NCI-H146 treated with DMSO at 0.1 percent for 48 hours (cell line): ENCODE results near the gene TMEM106C.
A peak's percentile ranks its signal among the peaks of the same experiment; 100 is the strongest.

Experiments used
- DNase-seq: peaks from one replicate; lab custom pipeline; 2025; ENCODE audit not compliant: unreplicated experiment; lab: John Stamatoyannopoulos, UW

The TMEM106C gene

DNA sequence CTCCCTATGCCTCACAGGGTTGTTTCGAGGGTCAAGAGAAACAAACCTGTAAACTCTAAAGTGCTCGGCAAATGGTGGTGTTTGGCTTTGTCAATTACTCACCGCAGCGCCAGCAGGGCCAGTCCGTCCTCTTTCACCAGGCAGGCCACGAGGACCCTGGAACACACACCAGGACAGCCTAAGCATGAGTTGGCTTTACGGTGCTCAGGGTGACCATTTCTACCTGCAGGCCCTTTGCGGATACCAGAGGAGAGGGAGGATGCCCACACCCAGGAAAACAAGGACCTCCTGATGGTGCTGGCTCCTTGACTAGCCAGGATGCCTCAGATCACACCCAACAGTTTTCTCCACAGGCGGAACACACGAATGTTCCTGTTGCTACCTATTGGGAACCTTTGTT, 29.4 kb downstream of the TMEM106C start:
- DNase-seq = no peak

DNA sequence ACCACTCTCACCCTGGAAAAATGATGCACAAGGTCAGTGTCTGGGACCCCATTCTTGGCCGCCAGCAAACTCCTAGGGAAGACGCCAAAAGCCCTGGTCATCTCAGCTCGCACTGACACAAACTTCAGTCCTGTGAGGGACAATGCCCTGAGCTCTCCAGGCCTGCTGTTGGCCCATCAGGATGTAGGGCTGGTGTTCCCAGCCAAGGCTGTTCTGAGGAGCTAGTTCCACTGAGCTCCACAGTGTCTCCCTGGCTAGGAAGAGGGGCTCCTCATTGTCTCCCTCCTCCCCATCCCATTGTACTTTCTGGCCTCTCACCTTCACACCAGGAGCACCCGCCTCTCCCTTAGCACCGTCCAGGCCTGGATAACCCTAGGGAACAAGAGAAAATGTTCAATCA, 30.1 kb downstream of the TMEM106C start:
- DNase-seq = no peak

DNA sequence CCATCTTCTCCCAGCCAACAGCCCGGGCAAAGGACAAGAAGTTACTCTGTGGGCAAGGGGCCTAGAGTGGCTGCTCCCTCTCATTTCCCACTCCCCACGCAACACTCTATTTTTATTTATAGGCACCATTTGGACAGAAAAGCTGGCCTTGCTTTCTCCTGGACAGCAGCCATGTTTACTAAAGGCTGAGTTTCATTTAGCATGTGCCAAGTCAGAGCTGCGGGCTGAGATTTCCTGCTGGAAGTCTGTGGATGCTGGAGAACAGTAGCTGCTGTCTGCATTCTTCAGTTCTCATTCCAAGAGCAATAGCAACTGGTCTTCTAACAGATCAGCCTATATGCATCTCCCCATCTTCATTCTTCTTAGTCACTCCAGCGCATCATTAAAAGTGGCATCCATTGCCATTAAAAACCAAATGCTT, 32.6 kb downstream of the TMEM106C start:
- DNase-seq = no peak

DNA sequence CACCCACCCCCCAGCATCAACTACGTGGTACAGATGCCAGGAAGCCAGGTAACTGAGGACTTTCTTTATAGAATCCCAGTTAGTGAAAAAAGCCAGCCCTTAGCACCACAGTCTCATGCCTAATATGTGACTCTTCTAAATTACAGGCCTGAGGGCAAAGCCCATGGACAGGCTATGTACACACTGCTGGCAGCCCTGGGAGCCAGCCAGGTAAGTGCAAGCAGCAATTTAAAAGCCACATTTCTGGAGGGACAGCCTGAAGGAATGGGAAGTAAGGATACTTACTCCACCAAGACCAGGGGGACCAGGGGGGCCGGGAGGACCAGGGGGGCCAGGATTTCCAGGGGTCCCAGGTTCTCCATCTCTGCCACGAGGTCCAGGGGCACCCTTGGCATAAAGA, 33.9 kb downstream of the TMEM106C start:
- DNase-seq = no peak

DNA sequence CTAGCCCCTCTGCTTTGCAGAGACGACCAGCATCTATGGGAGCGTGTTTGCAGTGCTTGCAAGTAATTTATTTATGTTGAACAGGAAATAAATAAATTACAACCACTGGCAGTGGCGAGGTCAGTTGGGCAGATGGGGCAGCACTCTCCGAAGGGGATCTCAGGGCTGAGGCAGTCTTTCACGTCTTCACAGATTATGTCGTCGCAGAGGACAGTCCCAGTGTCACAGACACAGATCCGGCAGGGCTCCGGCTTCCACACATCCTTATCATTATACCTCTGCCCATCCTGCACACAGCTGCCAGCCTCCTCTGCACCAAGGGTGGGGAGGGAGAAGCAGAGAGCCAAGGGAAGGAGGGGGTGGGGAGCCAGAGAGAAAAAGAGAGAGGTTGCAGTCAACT, 36.4 kb downstream of the TMEM106C start:
- no peak for DNase-seq

DNA sequence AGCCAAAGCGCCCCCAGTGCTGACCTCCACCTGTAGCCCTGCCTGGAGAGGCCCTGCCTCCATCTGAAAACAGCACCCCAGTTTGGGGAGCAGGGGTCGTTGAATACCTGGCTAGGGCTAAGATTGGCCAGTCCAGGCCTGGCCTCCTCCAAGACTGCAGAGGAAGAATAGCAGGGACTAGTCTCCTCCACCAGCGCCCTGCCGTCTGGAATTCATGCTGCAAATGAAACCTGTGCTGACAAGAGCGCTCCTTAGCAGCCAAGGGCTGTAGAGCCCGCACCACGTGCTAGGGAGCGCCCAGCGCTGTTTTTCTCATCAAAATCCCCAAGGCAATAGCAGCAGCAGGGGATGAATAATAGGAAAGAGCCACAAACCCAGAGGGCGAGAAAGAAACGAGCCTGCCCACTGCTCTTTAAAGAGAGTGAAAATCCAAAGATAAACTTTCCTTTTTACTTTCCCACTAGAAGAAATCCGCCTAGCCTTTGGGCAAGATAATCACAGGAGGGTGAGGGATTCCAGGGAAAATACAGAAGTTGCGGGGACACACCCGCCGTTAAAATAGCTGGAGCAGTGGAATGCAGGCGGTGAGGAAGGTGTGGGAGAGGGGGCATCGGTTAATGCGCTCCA, 37.6 kb downstream of the TMEM106C start:
- peak; percentile 34 for DNase-seq

DNA sequence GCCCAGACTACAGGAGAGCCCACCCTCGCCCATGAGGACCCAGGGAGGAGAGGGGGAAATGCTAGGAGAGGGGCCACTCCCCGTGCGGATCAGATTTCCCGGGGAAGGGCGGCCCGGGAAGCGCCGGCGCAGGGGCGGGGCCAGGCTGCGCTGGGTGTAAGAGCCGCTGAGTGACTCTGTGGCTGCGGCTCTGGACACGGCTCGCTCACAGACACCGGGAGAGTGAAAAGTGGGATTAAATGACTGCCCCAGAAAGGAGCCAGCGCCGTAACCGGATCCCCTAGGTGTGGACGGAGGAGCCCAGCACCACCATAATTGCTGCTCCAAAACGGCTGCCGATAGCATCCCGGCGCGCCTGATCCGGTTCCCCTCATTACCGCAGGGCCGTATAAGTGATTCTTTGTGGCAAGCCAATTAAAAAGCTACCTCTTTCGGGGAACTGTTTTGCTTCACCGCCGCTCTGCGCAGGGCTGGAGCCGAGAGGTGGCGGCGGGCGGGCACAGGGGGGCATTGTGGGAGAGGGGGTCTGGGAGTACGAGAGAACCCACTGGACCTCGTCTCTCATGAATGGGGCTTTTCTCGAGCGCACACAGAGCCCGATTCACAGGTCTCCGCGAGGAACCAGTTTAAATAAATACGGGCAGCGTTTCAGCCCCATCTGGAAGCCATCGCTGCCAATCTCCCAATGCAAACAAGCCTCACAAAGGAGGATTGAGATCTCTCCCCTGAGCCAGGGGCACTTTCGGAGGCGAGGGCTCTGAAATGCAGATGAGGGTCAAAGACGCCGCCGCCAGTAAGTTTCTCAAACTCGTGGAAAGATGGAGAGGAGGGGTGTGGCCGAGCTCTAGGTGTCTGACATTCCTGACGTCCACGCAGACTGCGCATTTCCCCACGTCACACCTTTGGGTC, 38.4 kb downstream of the TMEM106C start:
- DNase-seq = peak; percentile 69

DNA sequence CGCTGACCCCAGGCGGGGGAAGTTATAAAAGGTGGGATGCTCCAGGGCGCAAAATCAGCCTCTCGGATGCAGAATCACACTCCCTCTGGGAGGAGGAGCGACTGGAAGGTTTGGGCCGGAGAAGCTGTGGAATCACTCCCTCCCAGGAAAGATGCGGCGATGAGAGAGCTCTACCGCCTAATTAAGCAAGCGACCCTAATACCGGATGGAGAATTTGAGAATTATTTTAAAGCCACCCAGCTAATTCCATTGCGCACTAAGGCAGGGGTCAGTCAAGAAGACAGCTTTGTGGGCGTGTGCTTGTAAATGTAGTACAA, 39.0 kb downstream of the TMEM106C start:
- DNase-seq = no peak

DNA sequence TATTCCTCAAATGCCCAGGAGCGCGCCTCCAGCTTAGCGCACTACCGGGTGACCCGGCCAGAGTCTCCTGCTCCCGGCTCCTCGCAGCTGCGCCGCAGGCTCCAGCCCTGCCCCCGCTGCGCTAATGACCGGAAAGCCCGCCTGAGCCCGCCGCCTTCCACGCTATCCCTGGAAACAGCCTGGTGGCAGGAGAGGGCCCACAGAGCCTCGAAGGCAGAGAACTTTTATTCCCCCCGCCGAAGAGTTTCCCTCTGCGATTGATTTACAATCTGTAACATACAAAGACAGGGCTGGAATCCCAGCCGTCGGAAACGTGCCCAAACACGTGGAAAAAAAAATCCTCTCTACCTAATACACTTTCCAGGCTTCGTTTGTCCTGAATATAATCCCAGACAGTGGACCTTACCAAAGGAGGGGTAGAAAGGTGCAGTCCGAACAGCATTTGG, 39.4 kb downstream of the TMEM106C start:
- peak; percentile 78 for DNase-seq

DNA sequence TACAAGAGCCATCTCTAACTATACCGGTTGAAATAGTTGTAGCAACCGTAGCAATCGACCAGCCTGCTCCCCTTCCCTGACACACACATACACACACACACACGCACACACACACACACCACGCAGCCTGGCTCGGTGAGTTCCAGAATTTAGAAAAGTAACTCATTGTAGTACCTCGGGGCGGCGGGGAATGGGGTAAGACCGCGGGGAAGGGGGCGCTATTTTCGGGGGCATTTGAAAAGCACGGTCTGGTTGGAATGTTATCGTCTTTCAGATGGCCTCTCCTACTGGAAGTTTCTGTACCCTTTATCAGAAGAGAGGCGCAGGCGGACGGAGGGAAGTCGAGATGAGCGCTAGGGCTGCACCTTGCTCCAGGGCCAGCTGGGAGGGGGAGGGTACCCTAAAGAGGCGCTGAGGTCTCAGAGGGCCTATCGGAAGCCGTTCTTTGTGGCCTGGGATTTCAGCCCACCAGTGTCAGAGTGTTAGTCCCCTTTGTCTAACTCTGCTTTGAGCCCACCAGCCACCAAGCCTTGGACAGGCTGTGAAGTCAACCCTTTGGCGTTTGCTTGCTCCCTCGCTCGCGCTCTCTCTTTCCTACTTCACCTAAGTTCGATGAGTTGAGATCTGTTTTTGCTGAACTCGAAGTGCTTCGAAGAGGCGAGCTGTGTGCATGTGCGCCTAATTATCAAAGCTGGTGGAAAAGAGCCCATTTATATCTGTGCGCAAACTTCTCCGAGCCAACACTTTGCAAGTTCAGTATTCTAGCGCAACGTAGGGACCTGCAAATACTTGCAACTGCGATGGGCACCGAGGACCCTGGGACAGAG, 40.0 kb downstream of the TMEM106C start:
- peak; percentile 44 for DNase-seq

DNA sequence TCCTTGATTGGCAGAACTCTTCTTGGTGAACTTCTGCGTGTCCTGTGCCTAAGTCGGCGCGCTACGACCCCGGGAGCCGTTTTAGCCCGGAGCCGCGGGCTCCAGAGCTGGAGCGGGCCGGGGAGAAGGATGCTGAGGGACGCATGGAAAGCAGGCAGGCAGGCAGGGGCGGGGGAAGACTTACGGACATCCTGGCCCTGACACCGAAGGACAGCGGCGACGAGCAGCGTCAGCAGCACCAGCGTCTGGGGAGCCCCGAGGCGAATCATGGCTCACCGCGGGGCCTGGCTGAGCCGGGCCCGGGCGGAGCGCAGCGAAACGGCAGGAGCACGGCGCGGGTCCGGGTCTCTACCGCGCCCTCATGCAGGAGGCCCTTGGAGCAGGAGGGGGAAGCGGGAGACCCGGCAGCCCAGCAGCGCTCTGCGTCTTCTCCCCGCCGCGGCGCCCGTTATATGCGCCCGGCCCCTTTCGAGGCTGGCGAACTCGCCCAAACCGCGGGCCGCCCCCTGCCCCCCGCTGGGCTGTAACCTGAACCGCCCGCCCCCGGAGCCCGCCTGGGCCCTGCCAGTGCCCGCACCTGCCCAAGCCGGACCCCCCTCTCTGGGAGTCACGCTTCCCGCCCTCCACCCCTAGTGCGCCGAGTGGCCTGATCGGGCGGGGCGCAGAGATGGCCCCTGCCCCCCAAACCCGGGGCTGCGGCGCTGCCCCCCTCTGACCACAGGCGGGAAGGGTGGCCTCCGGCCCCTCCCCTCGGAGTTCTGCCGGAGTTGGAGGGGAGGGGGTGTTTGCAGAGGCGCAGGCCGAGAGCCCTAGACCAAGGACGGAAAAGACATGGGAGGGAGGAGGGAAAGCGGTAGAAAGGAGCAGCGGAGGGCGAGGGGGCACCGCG, 40.9 kb downstream of the TMEM106C start, which contains the start of gene COL2A1:
TSS of gene COL2A1 (minus strand) at position 424 of the 889 bp plus-strand sequence. CDS start at position 269, 155 bp downstream.
- DNase-seq = peak; percentile 95

DNA sequence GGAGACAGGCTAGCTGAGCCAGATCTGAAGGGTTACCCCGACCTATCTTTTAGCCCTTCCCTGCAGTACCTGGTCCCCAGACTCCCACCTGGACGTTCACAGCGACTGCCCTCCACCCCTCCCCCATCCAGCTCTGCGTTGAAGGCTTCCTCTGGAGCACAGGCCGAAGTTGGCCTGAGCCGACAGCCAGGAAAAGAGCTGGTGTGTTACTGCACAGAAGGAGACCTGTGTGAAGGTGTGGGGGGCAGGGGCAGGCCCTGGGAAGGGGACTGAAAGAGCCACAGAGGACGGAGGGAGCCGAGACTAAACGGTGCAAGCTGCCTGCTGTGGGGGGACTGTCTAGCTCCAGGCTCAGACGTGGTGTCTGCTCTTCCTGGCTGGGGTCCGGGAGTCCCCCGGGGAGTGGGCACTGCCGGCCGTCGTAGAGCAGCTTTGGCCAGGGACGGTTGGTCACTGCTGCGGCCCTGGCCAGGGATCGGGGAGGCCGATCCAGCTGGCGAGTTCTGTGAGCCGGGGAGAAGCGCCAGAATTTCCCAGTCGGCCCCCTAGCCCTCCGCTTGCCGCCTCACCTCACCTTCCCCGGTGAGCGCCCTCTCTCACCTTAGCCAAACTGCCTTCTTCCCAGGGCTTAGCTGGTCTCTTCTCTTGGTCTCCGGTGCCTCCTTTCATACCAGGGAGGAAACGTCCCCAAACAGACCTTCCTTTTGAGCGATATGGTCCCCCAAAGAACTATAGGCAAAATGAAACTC, 41.8 kb downstream of the TMEM106C start:
- DNase-seq = peak; percentile 94

DNA sequence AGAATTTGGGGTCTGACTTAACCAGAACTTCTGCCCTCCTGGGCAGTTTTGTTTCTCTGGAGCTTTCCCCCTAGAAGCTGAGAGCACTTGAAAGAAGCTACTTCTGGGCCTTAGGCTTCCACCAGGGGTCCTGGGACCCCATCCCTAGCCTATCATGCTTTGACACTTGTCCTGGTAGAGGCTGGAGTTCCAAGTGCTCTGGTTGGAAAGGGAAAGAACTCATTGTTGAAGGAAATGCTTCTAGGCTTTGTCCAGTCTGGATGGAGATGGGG, 42.3 kb downstream of the TMEM106C start:
- DNase-seq = no peak

DNA sequence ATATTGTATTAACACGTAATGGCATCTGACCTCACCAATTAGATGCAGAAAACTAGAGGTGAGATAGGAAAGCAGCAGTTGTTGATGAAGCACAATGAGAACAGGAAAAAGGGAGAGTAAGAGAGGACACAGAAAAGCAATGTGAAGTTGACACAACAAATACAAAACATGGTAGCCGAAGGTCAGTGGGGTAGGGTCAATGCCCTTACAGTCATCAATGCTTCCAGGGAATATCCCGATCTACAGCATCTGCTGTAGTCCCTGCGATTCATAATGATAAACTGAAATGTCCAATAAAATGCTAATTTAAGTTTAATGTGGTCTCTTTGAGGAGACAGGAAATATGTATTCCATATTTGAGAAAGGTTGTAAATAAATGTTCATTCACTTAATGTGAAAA, 43.8 kb downstream of the TMEM106C start:
- no peak for DNase-seq

DNA sequence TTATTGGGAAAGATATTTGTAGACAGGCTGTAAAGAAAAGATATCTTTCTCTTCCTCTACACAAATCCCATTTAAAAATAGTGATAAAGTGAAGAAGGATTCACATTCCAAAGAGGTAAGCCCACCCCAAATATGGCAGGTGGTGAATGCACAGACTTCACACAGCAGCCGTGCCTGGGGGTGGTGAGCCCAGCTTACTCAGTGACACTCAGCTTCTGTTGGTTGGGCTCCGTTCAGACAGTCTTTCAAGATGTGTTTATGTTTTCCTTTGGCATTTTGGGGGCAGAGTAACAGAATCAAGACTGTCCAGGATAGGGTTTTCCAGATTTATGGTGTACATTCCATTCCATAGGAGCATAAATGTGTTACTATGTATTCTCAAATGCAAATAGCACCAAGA, 45.0 kb downstream of the TMEM106C start:
- DNase-seq = no peak

DNA sequence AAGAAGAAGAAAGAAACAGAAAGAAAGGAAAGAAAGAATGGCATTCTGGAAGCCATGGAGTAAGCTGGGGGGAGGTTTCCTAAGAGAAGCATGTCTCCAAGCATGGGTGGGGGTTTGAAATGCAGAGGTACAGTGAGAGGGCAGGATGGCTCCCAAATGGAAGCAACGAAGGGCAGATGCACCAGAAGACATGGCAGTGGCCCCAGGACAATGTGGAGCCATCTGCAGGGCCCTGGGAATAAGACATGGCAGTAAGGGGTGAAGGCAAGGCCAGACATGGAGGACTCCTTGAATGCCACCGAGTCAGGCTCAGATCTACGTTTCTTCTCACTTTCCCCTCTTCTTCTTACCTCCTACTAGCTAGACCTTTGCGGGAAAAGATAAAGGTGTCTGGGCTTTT, 45.6 kb downstream of the TMEM106C start:
- no peak for DNase-seq

DNA sequence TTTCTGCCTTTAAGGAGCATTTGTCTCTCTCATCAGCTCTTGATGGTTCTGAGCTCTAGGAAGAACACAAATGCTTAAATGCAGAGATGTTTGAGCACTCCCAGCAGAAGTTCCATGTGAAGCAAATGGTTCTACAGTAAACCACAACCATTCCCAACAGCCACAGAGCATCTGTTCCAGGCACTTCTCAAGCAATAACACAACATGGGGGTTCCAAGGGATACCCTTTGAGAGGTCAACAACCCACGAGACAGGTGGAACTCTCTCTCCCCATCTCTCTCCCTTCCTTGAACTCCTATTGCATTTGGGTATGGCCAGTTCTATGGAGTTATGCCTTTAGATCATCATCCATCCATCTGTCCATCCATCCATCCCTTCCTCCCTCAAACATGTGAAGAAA, 46.1 kb downstream of the TMEM106C start:
- DNase-seq = no peak

DNA sequence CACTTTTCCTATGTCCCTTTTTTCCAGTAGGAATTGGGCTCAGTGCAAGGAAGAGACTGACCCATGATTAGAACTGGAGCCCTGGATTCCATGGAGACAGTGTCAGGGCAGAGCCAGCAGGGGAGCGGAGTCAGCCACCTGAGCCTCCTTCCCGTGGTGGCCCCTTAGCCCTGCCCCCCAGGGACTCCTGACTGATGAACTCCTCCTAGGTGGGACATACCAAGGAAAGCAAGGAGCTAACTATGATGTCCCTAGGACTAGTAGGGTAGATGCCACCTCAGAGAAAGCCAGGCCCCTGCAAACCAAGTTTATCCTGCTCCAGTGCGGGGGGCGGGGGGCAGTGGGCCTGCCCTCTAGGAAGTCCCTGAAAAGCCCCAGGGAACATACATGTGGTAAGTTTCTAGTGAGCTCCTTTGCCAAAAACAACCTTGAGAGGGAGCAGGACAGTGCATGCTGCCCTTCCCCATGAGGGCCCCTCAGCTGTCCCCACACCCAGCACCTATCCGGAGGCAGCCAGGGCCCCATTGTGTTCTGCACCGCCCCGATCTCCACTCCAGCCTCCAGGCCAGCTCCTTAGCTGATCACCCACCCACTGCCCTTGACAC, 47.1 kb downstream of the TMEM106C start:
- DNase-seq = no peak

DNA sequence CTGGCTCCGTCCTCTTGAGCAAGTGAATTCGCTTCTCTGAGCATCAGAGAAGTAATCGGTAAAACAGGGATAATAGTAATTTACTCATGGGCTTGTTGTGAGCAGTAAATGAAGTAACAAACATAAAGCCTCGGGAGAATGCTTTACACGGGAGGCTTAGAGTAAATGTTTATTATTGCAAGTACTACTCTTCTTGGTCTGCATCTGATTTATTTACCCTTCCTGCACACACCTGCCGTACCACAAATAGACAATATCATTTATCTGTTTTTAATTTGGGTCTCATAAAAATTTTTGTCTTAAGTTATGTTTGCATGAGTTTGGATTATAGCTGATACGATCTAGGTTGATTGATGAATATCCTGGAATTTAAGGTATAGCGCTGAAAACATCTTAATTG, 48.7 kb downstream of the TMEM106C start:
- no peak for DNase-seq

DNA sequence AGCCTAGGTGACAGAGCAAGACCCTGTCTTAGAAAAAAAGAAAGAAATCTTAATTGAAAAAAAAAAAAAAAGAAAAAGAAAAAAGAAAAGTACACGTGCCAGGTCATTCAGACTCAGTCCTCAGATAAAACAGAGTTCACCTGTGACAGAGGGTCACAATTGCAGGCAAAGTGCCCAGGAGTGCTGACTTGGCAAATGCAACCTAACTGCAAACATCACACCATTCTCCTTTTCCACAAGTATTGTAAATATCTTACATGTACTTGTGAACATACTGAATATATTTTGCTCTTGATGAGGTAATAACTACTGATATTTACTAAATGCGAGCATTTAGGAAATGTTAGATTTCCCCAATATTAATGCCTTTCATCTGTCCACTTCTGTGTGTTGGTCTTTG, 49.9 kb downstream of the TMEM106C start:
- DNase-seq = no peak
